ENCODE results near the gene TMEM106B.

DNA sequence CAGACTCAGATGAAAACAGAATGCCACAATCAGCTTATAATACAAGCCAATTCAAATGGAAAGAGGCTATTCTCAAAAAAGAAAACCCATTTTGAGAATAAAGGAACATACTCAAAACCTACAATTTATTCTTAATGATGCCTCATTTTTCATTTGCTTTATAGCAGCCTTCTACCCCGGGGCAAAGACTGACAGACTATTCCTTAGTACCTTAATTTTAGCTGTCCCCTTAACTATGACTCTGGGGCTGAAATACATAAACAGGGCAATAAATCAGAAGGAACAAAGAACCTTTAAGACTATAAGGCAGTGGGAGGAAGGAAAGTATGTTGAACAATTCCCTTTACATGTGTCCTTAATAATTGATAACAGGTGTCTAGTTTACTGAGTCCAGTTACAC lies 76.8 kb downstream of the TMEM106B start:
- TF ChIP-seq, protein P1, sequence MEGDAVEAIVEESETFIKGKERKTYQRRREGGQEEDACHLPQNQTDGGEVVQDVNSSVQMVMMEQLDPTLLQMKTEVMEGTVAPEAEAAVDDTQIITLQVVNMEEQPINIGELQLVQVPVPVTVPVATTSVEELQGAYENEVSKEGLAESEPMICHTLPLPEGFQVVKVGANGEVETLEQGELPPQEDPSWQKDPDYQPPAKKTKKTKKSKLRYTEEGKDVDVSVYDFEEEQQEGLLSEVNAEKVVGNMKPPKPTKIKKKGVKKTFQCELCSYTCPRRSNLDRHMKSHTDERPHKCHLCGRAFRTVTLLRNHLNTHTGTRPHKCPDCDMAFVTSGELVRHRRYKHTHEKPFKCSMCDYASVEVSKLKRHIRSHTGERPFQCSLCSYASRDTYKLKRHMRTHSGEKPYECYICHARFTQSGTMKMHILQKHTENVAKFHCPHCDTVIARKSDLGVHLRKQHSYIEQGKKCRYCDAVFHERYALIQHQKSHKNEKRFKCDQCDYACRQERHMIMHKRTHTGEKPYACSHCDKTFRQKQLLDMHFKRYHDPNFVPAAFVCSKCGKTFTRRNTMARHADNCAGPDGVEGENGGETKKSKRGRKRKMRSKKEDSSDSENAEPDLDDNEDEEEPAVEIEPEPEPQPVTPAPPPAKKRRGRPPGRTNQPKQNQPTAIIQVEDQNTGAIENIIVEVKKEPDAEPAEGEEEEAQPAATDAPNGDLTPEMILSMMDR (IDR thresholded peaks at IDR 0.05 in 2 of 3, conservative IDR thresholded peaks at IDR 0.05 in 1 of 3; ENCODE audit: borderline replicate concordance in 1 of 3, insufficient read depth in 1 of 3, low read depth in 2 of 3, low read length in 2 of 3), result no peak
- TF ChIP-seq JUND (IDR thresholded peaks at IDR 0.05) (no peak), POLR2AphosphoS5 (IDR thresholded peaks at IDR 0.05; ENCODE audit: low read depth, low read length) (no peak), SP1 (IDR thresholded peaks at IDR 0.05; ENCODE audit: low read depth) (no peak), EZH2phosphoT487 (IDR thresholded peaks at IDR 0.05; ENCODE audit: borderline replicate concordance) (no peak), YY1 (IDR thresholded peaks at IDR 0.05; ENCODE audit: extremely low read depth, insufficient replicate concordance, low read depth, low read length) (no peak), EZH2 (IDR thresholded peaks at IDR 0.05) (no peak), RAD21 (IDR thresholded peaks at IDR 0.05; ENCODE audit: low read depth) (no peak)

Measured in HCT116 (cell line).